Neuronal stem cell (in vitro differentiated cells): Measurements from ENCODE around the gene BMPR1A.

ENCODE experiments used
- DNase-seq: peaks from one replicate; pipeline ENCODE4 v3.0.0-alpha.2; 2013; ENCODE audit warnings: low spot score
- H2AFZ ChIP-seq: one replicate; pipeline ENCODE4 v1.6.1; 2013; ENCODE audit warnings: mild to moderate bottlenecking, low read length, inconsistent platforms
- H2AK5ac ChIP-seq: 2 replicates; pipeline ENCODE4 v1.6.1; 2013; ENCODE audit warnings: low read depth, mild to moderate bottlenecking, inconsistent platforms, low read length, moderate library complexity, mixed read lengths
- H2BK120ac ChIP-seq: 2 replicates; pipeline ENCODE4 v1.6.1; 2013; ENCODE audit warnings: low read depth, mild to moderate bottlenecking, inconsistent platforms, low read length, moderate library complexity, mixed read lengths
- H2BK12ac ChIP-seq: one replicate; pipeline ENCODE4 v1.6.1; 2013; ENCODE audit warnings: low read length, inconsistent platforms
- H2BK15ac ChIP-seq: 2 replicates; pipeline ENCODE4 v1.6.1; 2013; ENCODE audit warnings: mild to moderate bottlenecking, low read length, inconsistent platforms, mixed read lengths
- H2BK5ac ChIP-seq: one replicate; pipeline ENCODE4 v1.6.1; 2013; ENCODE audit warnings: inconsistent platforms, mild to moderate bottlenecking, low read length, moderate library complexity
- H3K14ac ChIP-seq: one replicate; pipeline ENCODE4 v1.6.1; 2013; ENCODE audit warnings: low read length, inconsistent platforms
- H3K18ac ChIP-seq: 2 replicates; pipeline ENCODE4 v1.6.1; 2013; ENCODE audit warnings: low read length, inconsistent platforms
- H3K23ac ChIP-seq: 2 replicates; pipeline ENCODE4 v1.6.1; 2013; ENCODE audit warnings: low read depth, mild to moderate bottlenecking, mixed read lengths, low read length, inconsistent platforms; ENCODE audit not compliant: poor library complexity
- H3K27ac ChIP-seq: replicated peaks from 3 replicates; pipeline ENCODE4 v1.5.1; 2013; ENCODE audit warnings: low read length, inconsistent platforms
- H3K27me3 ChIP-seq, 3 experiments: 2 replicates each; pipeline ENCODE4 v1.6.1; 2013; ENCODE audit warnings: low read length in 3 of 3, mild to moderate bottlenecking in 2 of 3, inconsistent platforms in 1 of 3, low read depth in 1 of 3, mixed read lengths in 1 of 3, moderate library complexity in 1 of 3; ENCODE audit not compliant: control insufficient read depth in 3 of 3, insufficient read depth in 3 of 3
- H3K36me3 ChIP-seq, 2 donors: replicated peaks in 1 of 2; 2 replicates each; pipeline ENCODE4 v1.6.1; 2013; ENCODE audit warnings: low read length in 2 of 2; ENCODE audit not compliant: control insufficient read depth in 2 of 2, insufficient read depth in 2 of 2
- H3K4ac ChIP-seq: 2 replicates; pipeline ENCODE4 v1.6.1; 2013; ENCODE audit warnings: inconsistent platforms, mild to moderate bottlenecking, low read length, moderate library complexity
- H3K4me1 ChIP-seq, 2 donors: 1 replicate in 1 of 2; 2 replicates in 1 of 2; pipeline ENCODE4 v1.6.1; 2013; ENCODE audit warnings: low read length in 2 of 2, low read depth in 1 of 2; ENCODE audit not compliant: control insufficient read depth in 2 of 2, insufficient read depth in 1 of 2
- H3K4me2 ChIP-seq: one replicate; pipeline ENCODE4 v1.6.1; 2013; ENCODE audit warnings: mild to moderate bottlenecking, low read length, inconsistent platforms; ENCODE audit not compliant: insufficient read depth, poor library complexity, severe bottlenecking
- H3K4me3 ChIP-seq, 2 donors: 2 replicates each; pipeline ENCODE4 v1.5.1; 2013; ENCODE audit warnings: low read length in 2 of 2, mild to moderate bottlenecking in 2 of 2, inconsistent platforms in 1 of 2, moderate library complexity in 1 of 2
- H3K79me1 ChIP-seq: one replicate; pipeline ENCODE4 v1.6.1; 2013; ENCODE audit warnings: low read depth, mild to moderate bottlenecking, inconsistent platforms, low read length, moderate library complexity
- H3K9ac ChIP-seq: one replicate; pipeline ENCODE4 v1.6.1; 2013; ENCODE audit warnings: mild to moderate bottlenecking, low read depth, low read length, inconsistent platforms; ENCODE audit not compliant: poor library complexity
- H3K9me3 ChIP-seq, 2 donors: replicated peaks in 1 of 2; 2 replicates each; pipeline versions ENCODE3 to v1.6.1; 2013; ENCODE audit warnings: low read length in 2 of 2, mild to moderate bottlenecking in 2 of 2, inconsistent platforms in 1 of 2, low read depth in 1 of 2, mixed read lengths in 1 of 2, moderate library complexity in 1 of 2; ENCODE audit not compliant: control insufficient read depth in 2 of 2, insufficient read depth in 1 of 2
- H4K8ac ChIP-seq: one replicate; pipeline ENCODE4 v1.6.1; 2013; ENCODE audit warnings: low read depth, mild to moderate bottlenecking, inconsistent platforms, low read length, moderate library complexity
- H4K91ac ChIP-seq: one replicate; pipeline ENCODE4 v1.6.1; 2013; ENCODE audit warnings: low read length, low read depth, mild to moderate bottlenecking, inconsistent platforms; ENCODE audit not compliant: poor library complexity
- WGBS, 2 donors: extraction: QIAGEN DNeasy Blood & Tissue Kit; methylation state at CpG; one replicate each; pipeline ENCODE4 v1.1.7; 2013; ENCODE audit warnings: missing lambda C conversion rate in 2 of 2, mixed read lengths in 1 of 2; ENCODE audit not compliant: insufficient read length in 2 of 2, insufficient replicate concordance in 1 of 2; ENCODE audit errors: extremely low coverage in 2 of 2; 5-methylcytosine and 5-hydroxymethylcytosine counted together

Gene BMPR1A

DNA sequence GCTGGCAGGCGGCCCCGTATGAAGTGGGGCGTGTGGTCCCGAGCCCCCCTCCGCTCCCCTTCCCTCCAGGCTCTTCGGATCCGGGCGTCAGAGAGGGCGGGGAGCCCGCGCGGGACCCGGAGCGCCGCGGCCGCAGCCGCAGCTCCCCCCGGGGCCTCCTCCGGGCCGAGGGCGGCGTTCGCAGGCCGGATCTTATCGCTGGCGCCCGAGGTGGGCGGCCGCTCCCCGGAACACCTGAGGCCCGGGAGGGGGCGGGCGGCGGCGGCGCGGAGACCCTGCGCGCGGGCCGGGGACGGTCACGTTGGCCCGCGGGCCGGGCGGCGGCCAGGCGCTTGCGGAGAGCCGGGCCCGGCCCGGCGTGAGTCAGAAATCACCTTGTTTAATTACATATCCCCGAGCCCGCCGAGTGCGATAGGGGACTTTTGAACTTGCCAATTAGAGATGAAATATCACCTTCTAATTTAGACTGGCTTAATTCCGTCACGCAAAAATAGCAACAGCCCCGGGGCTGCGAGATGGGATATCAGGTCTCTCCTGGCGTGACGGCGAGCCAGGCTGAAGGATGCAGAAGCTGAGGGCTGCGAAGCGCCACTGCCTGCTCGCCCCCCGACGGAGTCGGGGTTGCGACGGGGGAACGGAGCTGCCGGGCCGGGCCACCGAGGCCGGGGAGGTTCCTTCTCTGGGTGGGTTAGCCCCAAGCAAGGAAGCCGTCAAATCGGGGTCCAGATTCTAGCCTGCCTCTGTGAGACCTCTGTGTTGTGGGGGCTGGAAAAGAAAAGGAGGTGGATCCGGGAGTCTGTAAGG is 44.7 kb upstream of the BMPR1A start:
- no peak overlapping the region for H2AK5ac ChIP-seq
- H3K4me2 ChIP-seq = peak overlapping the region; percentile 75
- no CpG with 5 or more reads among the region's 82 CpGs for WGBS, 2 donors
- no peak overlapping the region for H4K91ac ChIP-seq
- peak overlapping the region; percentile 29 for H3K23ac ChIP-seq
- H3K14ac ChIP-seq = no peak overlapping the region
- H3K4ac ChIP-seq = no peak overlapping the region
- H2BK15ac ChIP-seq = no peak overlapping the region
- H3K4me1 ChIP-seq = peaks cover 7 to 21% of the 10 kb centered on the region in 2 donors
- H2AFZ ChIP-seq = peak overlapping the region; percentile 90
- peak overlapping the region; percentile 93 for H3K18ac ChIP-seq
- no peaks in the 10 kb centered on the region for H3K79me1 ChIP-seq
- peak overlapping the region; percentile 82 for H3K9ac ChIP-seq
- DNase-seq = peak; percentile 38
- no peaks in the 10 kb centered on the region for H3K36me3 ChIP-seq
- H3K9me3 ChIP-seq = no peaks in the 10 kb centered on the region
- peak overlapping the region; percentile 68 to 78 for H3K4me3 ChIP-seq
- peak overlapping the region; percentile 66 for H3K27ac ChIP-seq
- H2BK120ac ChIP-seq = no peak overlapping the region
- H2BK12ac ChIP-seq = no peak overlapping the region
- no peak overlapping the region for H4K8ac ChIP-seq
- H3K27me3 ChIP-seq = peaks cover 0 to 3% (median 0%) of the 10 kb centered on the region in 3 experiments
- no peak overlapping the region for H2BK5ac ChIP-seq

DNA sequence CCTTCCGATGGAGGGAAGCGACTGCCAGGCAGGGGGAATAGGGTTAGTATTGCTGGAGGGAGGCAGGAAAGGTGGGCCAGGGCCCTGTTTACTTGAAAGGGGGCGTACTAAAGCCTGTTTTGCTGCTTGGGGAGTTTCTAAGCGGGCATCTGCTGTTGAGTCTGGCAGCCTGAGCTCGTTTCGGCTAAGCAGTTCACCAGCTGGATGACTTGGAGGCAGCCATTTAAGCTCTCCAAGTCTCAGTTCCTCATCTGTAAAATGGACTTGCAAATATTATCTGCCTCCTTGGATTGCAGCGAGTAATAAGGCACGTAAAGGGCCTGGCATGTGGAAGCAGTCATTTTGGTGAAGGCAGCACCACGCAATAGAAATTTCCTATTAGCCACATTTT is 44.1 kb upstream of the BMPR1A start:
- no peak overlapping the region for H2BK15ac ChIP-seq
- no peak overlapping the region for H2BK120ac ChIP-seq
- H3K9ac ChIP-seq = no peak overlapping the region
- H3K18ac ChIP-seq = no peak overlapping the region
- H3K27me3 ChIP-seq = peaks cover 0 to 3% (median 0%) of the 10 kb centered on the region in 3 experiments
- H3K23ac ChIP-seq = no peak overlapping the region
- no peaks in the 10 kb centered on the region for H3K36me3 ChIP-seq
- H2BK12ac ChIP-seq = no peak overlapping the region
- H3K4me2 ChIP-seq = peak overlapping the region; percentile 75
- no peaks in the 10 kb centered on the region for H3K9me3 ChIP-seq
- peaks cover 7 to 21% of the 10 kb centered on the region in 2 donors for H3K4me1 ChIP-seq
- no peak overlapping the region for H3K27ac ChIP-seq
- no peak overlapping the region for H3K4ac ChIP-seq
- no peak overlapping the region for H4K91ac ChIP-seq
- H2BK5ac ChIP-seq = no peak overlapping the region
- no peak overlapping the region for H3K14ac ChIP-seq
- H2AK5ac ChIP-seq = no peak overlapping the region
- H3K4me3 ChIP-seq = peak overlapping the region; percentile 68 to 78
- WGBS, 2 donors = no CpG with 5 or more reads among the region's 9 CpGs
- no peaks in the 10 kb centered on the region for H3K79me1 ChIP-seq
- H2AFZ ChIP-seq = peak overlapping the region; percentile 90
- DNase-seq = no peak
- H4K8ac ChIP-seq = no peak overlapping the region

GRCh38 chr10:86715156-86715795 is 41.1 kb upstream of the BMPR1A start:
- no peak overlapping the region for H3K4me2 ChIP-seq
- no peaks in the 10 kb centered on the region for H3K79me1 ChIP-seq
- H3K18ac ChIP-seq = peak overlapping the region; percentile 39
- no peak overlapping the region for H3K27ac ChIP-seq
- H3K4me3 ChIP-seq = no peak overlapping the region
- no CpG with 5 or more reads among the region's 6 CpGs for WGBS, 2 donors
- no peaks in the 10 kb centered on the region for H3K36me3 ChIP-seq
- H2AK5ac ChIP-seq = peak overlapping the region; percentile 40
- H2BK15ac ChIP-seq = peak overlapping the region; percentile 84
- H4K91ac ChIP-seq = no peak overlapping the region
- H3K9me3 ChIP-seq = no peaks in the 10 kb centered on the region
- H2BK12ac ChIP-seq = no peak overlapping the region
- H3K14ac ChIP-seq = no peak overlapping the region
- no peak overlapping the region for H2BK5ac ChIP-seq
- H4K8ac ChIP-seq = no peak overlapping the region
- no peak overlapping the region for H2BK120ac ChIP-seq
- peaks cover 0 to 3% (median 0%) of the 10 kb centered on the region in 3 experiments for H3K27me3 ChIP-seq
- H3K23ac ChIP-seq = peak overlapping the region; percentile 34
- DNase-seq = no peak
- peaks cover 4 to 10% of the 10 kb centered on the region in 2 donors for H3K4me1 ChIP-seq
- H3K9ac ChIP-seq = peak overlapping the region; percentile 38
- H2AFZ ChIP-seq = peak overlapping the region; percentile 4
- no peak overlapping the region for H3K4ac ChIP-seq

DNA sequence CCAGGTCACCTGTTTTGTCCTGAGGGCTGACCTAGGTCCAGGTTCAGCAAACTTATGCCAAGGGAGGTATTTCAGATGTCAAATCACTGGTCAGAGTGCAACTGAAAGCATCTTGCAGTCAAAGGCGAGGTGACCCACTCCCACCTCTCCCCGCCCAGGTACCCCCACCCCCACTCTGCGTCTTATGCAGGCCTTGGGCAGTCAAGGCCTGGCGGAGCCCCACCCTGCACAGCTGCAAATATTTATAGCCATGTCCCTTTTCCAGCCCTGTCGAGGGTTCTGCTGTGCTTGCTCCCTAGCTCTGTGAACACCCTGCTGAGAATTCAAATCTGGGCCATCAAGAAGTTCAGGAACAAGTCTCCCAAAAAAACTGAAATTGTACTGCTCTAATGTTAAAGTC is 40.6 kb upstream of the BMPR1A start:
- Histone ChIP-seq H2AFZ (no peak overlapping the region), H4K8ac (no peak overlapping the region), H3K4ac (no peak overlapping the region), H3K18ac (no peak overlapping the region), H4K91ac (no peak overlapping the region), H3K9ac (no peak overlapping the region), H3K23ac (no peak overlapping the region), H2AK5ac (no peak overlapping the region), H3K4me2 (no peak overlapping the region), H3K36me3 (no peaks in the 10 kb centered on the region), H2BK15ac (no peak overlapping the region), H2BK12ac (no peak overlapping the region), H3K27me3 (peaks cover 0 to 3% (median 0%) of the 10 kb centered on the region in 3 experiments), H3K14ac (no peak overlapping the region), H3K27ac (no peak overlapping the region), H2BK5ac (no peak overlapping the region), H3K79me1 (no peaks in the 10 kb centered on the region), H3K4me1 (peaks cover 2 to 8% of the 10 kb centered on the region in 2 donors), H2BK120ac (no peak overlapping the region), H3K9me3 (no peaks in the 10 kb centered on the region), H3K4me3 (no peak overlapping the region)
- no CpG with 5 or more reads among the region's 5 CpGs for WGBS, 2 donors
- DNase-seq = no peak
